GM19023 (cell line): ENCODE results near the gene LMOD3.

Source experiments
- ATAC-seq: cut with Tn5 transposase; IDR thresholded peaks from one replicate; pipeline ENCODE4 v1.9.1; 2021; ENCODE audit warnings: mild to moderate bottlenecking, moderate library complexity; ENCODE audit not compliant: unreplicated experiment

Gene LMOD3

DNA sequence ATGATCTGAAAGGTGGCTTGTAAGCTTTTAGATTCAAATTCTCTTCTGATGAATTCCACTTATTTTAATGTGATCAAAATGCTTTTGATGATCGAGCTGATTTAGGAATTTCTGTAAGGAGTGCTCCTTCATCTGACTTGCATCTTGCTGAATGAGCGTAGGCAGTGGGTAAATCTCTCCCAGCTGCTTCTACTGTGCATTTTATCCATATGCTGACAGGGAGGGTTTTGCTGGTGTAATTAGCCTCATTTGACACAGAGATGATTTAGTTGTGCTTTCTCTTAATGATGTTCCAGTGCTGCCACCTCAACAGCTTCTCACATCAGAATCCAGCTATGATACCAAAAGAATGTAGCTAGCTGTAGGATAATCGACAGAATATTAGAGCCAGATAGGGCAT is 3.8 kb upstream of the LMOD3 start:
- no peak for ATAC-seq

GRCh38 chr3:69121950-69122349 is 445 bp downstream of the LMOD3 start:
- ATAC-seq, result no peak

GRCh38 chr3:69121513-69121912 is 882 bp downstream of the LMOD3 start:
- ATAC-seq, result no peak

GRCh38 chr3:69120879-69121464 is 1.4 kb downstream of the LMOD3 start:
- ATAC-seq, result peak; percentile 78

DNA sequence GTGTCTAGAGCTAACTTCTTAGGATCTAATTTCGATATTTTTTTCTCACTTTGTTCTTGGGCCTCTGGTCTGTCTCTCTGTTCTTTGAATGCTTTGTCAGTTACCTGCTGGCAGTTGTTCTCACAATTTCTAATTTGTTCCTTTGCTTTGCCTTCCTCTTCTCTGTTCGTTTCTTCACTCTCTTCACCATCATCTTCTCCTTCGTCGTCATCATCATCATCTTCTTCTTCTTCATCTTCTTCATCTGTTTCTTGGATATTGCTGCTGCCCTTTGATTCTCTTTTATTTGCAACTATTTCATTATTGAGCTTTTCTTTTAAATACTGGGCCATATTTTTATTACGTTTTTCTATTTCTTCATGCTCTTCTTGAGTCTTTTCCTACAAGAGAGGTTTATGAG is 2.7 kb downstream of the LMOD3 start:
- ATAC-seq, result no peak

- ATAC-seq, result no peak
Measured at GRCh38 chr3:69119138-69119537, 3.3 kb downstream of the LMOD3 start.

DNA sequence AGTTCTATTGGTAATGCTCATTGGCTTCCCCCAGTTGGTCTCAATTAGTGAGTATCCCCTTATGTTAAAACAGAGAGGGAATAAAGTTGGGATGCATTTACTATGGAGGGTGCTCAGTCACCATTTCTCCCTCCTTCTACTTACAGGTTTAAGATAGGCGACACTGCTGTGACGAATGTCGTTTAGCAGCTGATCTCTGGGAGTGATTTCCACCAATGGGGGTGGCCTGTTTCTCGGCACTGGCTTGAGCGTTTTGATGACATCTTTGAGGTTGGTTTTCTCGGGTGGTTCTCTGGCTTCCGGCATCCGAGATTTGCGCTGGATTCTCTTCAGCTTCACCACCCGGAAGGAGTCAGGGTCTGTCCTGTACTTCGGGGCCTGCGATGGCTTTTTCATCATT is 3.8 kb downstream of the LMOD3 start:
- no peak for ATAC-seq

GRCh38 chr3:69116897-69117296 is 5.5 kb downstream of the LMOD3 start:
- no peak for ATAC-seq

DNA sequence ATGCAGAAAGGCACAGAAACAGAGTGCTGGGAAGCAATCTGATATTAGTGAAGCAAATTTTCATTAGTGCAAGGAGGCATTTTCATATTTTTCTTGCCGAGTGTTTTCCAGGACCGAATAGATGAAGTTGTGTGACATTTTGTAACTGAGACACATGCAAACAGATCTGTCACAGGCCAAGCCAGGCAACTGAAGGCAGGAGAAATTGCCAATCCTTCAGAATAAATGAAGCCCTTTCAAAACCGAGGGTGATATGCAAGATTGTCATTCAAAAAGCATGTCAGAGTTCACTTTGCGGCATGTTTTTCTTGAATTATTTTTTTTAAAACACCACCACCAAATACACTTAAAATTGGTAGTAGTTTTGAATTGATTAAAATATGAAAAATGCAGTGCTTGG is 6.2 kb downstream of the LMOD3 start:
- ATAC-seq, result no peak

DNA sequence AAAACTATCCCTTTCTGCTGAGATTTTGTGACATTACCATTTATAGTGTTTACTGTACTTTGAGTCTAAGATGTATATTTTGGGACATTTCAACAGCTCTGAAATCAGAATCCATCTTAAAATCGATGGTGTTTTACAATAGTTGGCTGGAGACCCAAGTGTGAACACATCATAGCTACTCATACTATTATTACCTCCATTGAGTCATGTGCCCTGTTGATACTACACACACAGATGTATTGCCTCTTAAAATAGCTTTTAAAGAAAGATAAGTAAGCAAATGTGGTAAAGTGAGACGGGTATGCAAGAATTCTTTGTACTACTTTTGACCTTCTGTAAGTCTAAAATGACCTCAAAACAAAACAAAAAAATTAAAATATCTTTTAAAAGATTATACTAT is 6.7 kb downstream of the LMOD3 start:
- ATAC-seq, result no peak

DNA sequence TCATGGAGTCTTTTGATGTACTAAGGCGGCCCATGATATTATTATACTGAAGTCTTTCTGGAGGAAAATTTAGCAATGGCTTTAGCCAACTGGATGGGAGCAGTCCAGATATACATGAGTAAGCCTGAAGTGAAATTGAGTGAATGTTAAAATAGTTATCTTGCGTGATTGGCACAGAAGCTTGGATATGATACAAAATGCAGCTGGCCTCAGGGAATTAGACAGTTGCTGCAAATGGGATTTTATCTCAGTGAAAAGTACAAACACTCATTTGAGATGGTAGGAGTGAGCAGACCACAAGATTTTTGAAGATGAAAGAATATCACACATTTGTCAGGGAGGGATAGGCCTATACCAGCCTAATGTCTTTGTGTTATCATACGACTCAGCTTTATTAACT is 8.9 kb downstream of the LMOD3 start:
- ATAC-seq, result no peak

DNA sequence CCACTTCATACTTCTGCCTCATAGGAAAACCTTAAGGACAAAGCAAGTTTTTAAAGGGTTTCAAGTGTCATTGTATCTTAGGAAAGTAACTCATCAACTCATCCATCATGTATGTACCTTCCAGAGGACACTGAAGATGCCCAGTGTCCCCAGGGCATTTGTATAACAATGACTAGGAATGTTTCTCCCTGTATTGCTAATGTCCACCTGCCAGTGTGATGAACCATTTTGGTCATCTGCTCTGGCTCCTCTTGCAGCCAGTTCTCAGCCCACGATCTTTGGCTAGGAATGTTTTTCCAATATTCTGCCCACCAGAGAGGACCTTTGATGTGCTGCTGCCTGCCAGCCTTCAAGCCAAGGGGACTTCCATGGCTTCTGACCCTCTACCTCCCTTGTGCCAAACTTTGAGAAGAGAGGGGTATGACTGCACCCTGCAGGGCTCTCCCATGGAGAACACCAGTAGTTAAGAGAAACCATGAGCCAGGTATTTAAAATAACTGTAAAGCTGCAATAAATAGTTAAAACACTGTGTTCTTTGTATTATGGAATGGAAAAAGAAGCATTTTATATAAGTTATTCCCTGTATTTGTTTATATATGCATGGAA is 11.4 kb downstream of the LMOD3 start:
- no peak for ATAC-seq

GRCh38 chr3:69108811-69109210 is 13.6 kb downstream of the LMOD3 start:
- ATAC-seq, result no peak

DNA sequence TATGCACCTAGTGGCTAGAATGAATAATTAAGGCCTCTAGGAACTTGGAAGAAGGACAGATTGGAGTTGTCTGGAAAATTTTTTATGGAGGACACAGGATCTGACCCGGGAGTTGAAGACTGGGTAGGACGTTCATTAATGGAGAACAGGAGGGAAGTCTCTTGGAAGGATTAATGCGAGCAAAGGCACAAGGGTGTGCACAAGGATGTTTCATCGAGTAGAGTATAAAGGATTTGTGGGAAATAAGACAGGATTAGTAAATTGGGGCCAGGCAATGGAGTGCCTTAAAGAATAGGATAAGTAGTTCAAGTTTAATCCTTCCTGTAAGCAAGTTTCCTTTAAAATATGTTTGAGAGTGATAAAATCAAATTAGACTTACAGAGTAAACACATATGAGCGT is 14.6 kb downstream of the LMOD3 start:
- ATAC-seq, result no peak

- ATAC-seq, result no peak
Measured at GRCh38 chr3:69105320-69105719, 17.1 kb downstream of the LMOD3 start.

DNA sequence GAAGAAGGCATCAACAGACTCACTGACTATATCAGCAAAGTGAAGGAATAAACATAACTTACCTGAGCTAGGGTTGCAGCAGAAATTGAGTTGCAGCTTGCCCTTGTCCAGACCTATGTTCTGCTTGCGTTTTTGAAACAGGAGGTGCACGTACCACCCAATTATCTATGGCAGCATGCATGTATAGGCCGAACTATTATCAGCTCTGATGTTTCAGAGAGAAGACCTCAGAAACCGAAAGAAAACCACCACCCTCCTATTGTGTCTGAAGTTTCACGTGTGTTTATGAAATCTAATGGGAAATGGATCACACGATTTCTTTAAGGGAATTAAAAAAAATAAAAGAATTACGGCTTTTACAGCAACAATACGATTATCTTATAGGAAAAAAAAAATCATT is 17.8 kb downstream of the LMOD3 start:
- no peak for ATAC-seq

- no peak for ATAC-seq
Measured at GRCh38 chr3:69103123-69103522, 19.3 kb downstream of the LMOD3 start.

DNA sequence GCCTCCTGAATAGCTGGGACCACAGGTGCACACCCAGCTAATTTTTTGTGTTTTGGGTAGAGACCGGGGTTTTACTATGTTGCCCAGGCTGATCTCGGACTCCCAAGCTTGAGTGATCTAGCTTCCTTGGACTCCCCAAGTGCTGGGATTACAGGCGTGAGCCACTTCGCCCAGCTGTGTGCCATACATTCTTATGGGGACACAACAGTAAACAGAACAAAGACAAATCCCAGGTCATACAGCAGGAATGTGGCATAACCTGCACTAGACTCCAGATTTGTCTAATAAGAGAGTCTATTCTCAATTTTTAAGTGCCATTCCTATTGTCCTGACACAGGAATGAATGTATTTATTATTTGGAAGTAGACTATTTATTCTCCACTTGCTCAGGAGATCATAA is 20.0 kb downstream of the LMOD3 start:
- ATAC-seq, result no peak

GRCh38 chr3:69099576-69099975 is 22.8 kb downstream of the LMOD3 start:
- no peak for ATAC-seq

DNA sequence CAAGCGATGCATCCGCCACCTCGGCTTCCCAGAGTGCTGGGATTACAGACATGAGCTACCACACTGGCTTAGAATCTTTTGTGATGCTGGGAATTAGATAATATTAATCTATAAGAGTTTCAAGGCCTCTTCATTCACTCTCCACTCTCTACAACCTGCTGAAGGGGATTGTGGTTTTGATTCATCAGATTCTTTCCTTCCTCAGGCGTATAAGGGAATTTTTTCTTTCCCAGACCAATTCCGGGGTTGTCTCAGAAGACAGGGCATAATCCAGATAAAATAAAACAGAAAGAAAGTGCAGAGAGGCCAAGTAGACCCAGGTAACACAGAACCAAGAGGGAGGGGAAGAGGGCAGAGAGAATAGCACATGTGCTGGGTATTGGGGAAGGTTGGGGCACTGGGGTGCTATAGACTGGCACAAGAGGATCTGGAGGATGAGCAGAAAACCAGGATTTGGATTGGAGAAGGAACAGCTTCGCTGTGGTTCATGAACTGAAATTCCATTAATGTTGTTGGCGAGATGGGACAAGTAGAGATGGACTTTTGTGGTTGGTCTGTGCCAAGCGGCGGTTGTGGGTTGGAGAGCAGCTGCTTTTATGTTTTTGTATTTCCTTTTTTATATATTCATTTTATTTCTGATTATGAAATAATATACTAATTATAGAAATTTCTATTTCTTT is 24.8 kb downstream of the LMOD3 start:
- no peak for ATAC-seq

DNA sequence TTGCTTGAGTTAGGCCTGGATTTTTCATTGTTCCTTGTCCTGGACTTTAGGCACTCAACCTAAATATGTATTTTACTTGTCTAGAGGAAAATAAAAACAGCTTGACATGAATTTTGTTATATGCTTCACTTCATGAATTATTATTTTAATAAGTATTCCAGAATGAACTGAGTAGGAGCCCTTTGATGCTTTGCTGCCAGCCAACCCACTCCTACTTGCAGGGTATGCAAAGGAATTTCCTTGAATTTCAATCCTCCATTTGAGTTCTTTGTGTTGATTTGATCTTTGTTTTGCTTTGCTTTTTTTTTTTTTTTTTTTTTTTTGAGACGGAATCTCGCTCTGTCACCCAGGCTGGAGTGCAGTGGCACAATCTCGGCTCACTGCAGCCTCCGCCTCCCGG is 26.1 kb downstream of the LMOD3 start:
- ATAC-seq, result no peak

DNA sequence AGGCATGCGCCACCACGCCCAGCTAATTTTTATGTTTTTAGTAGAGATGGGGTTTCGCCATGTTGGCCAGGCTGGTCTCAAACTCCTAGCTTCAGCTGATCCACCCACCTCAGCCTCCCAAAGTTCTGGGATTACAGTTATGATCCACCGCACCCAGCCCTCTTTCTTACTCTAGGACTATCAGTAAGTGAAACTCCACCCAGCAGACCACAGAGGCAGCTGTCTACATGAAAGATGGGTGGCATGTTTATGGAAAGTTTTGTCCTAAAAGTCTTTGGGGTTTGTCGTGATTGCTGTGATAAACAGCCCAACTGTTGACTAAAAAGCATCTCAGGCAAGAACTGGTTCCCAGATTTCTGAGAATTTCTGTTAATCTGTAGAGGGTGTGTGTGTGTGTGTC is 26.8 kb downstream of the LMOD3 start:
- ATAC-seq, result no peak
